KOPT-K1 (cell line): ENCODE results near the gene CARD10.

Experiments used
- H3K27ac ChIP-seq: fragments of 200-600 bp; sonication (generic); 2 replicates; pipeline ENCODE4 v1.5.1; 2016; ENCODE audit warnings: antibody characterized with exemption, mild to moderate bottlenecking, low read depth, low read length; ENCODE audit not compliant: poor library complexity, severe bottlenecking
- H3K36me3 ChIP-seq: fragments of 200-600 bp; sonication (generic); 2 replicates; pipeline ENCODE4 v1.5.1; 2017; ENCODE audit warnings: antibody characterized with exemption, mild to moderate bottlenecking, low read length, moderate library complexity; ENCODE audit not compliant: insufficient read depth
- H3K9me3 ChIP-seq: fragments of 200-600 bp; sonication (generic); 2 replicates; pipeline ENCODE4 v1.5.1; 2017; ENCODE audit warnings: antibody characterized with exemption, low read length, mild to moderate bottlenecking; ENCODE audit not compliant: insufficient read depth, poor library complexity, severe bottlenecking

CARD10 gene

GRCh38 chr22:37442537-37442936, 76.7 kb downstream of the CARD10 start:
- Histone ChIP-seq H3K27ac (no peak overlapping the region), H3K9me3 (peaks cover 17% of the 10 kb centered on the region), H3K36me3 (no peaks in the 10 kb centered on the region)

GRCh38 chr22:37442135-37442534, 77.1 kb downstream of the CARD10 start:
- H3K36me3 ChIP-seq = no peaks in the 10 kb centered on the region
- no peak overlapping the region for H3K27ac ChIP-seq

GRCh38 chr22:37440875-37441274, 78.3 kb downstream of the CARD10 start:
- Histone ChIP-seq H3K27ac (no peak overlapping the region), H3K9me3 (peaks cover 17% of the 10 kb centered on the region), H3K36me3 (no peaks in the 10 kb centered on the region)

More at GRCh38 chr22:37442135-37442534, 77.1 kb downstream of the CARD10 start:
- peaks cover 17% of the 10 kb centered on the region for H3K9me3 ChIP-seq
